Upper lobe of left lung (tissue), 6 donors: Measurements from ENCODE around the gene CDC42. TPM values are rescaled to one million over a fixed set of nuclear protein-coding genes. Genes with fewer than 3 reads are reported as not detected.

Source experiments
- ATAC-seq, 2 donors: fragments of 200-7000 bp; cut with Tn5 transposase; one replicate each; pipeline ENCODE4 v1.9.1; 2022; ENCODE audit warnings: mild to moderate bottlenecking in 2 of 2, moderate library complexity in 2 of 2; ENCODE audit not compliant: low FRiP score in 2 of 2
- DNase-seq, 2 donors: peaks; one replicate each; pipeline ENCODE4 v3.0.0-alpha.2; 2019 to 2020
- H3K27ac ChIP-seq, 4 donors: fragments of 200-600 bp; sonication (generic); one replicate each; pipeline ENCODE4 v1.5.1; 2016 to 2019
- H3K27me3 ChIP-seq, 4 donors: fragments of 200-600 bp; sonication (generic); one replicate each; pipeline ENCODE4 v1.5.1; 2017 to 2019
- H3K36me3 ChIP-seq, 4 donors: fragments of 200-600 bp; sonication (generic); one replicate each; pipeline ENCODE4 v1.5.1; 2016 to 2019
- H3K4me1 ChIP-seq, 4 donors: fragments of 200-600 bp; sonication (generic); one replicate each; pipeline ENCODE4 v1.5.1; 2018 to 2019
- H3K4me3 ChIP-seq, 4 donors: fragments of 200-600 bp; sonication (generic); one replicate each; pipeline ENCODE4 v1.5.1; 2017 to 2019; ENCODE audit warnings: mild to moderate bottlenecking in 2 of 4, moderate library complexity in 1 of 4
- H3K9me3 ChIP-seq, 4 donors: fragments of 200-600 bp; sonication (generic); one replicate each; pipeline ENCODE4 v1.5.1; 2018 to 2019
- EP300 ChIP-seq, 4 donors: sonication (generic); formaldehyde crosslinking; IDR thresholded peaks; one replicate each; pipeline ENCODE4 v1.5.1; 2017; ENCODE audit warnings: antibody characterized with exemption in 4 of 4, control low read depth in 2 of 4
- POLR2A ChIP-seq, 4 donors: fragments of 450-650 bp; IDR thresholded peaks; one replicate each; pipeline ENCODE4 v1.5.1; 2016 to 2017; ENCODE audit warnings: antibody characterized with exemption in 4 of 4, mild to moderate bottlenecking in 2 of 4
- POLR2AphosphoS5 ChIP-seq, 2 donors: sonication (generic); formaldehyde crosslinking; IDR thresholded peaks; one replicate each; pipeline ENCODE4 v1.5.1; 2017; ENCODE audit warnings: antibody characterized with exemption in 2 of 2
- WGBS, 2 donors: methylation state at CpG; one replicate each; pipeline ENCODE4 v1.1.5; 2017 to 2018; 5-methylcytosine and 5-hydroxymethylcytosine counted together
- total RNA-seq, 6 donors: library from RNA; depleted of rRNA in 4 of 6; stranded (reverse); fragments of >200 nt in 4 of 6; gene quantifications; one replicate each; pipeline versions ENCODE4 v1.1.0 to v1.2.1, GENCODE V29; 2016 to 2021
- TF ChIP-seq, protein P1 (sequence below), 6 experiments: fragments of 450-650 bp in 4 of 6; fragments of 200-600 bp in 2 of 6; sonication (generic) in 2 of 6; IDR thresholded peaks; one replicate each; pipeline ENCODE4 v1.5.1; 2016 to 2019; ENCODE audit warnings: antibody characterized with exemption in 6 of 6
- donor health status: DM: no; HTN: no; CAD: no; lungs with moderate emphysema.
- donor health status: DM: no; HTN: yes; CAD: no; lungs with severe emphysema.

Gene CDC42
- total RNA-seq, 6 donors from 2014 or later, result 24.1 to 248 (median 213) TPM

- H3K4me3 ChIP-seq, result no peak overlapping the region
- H3K36me3 ChIP-seq, result peaks cover 0 to 20% (median 13%) of the 10 kb centered on the region in 4 donors
- 90 to 96% methylated on average over 8 of the region's 8 CpGs for WGBS, 2 donors
- no peaks in the 10 kb centered on the region for H3K4me1 ChIP-seq
- ATAC-seq, result no peak
- no peak for DNase-seq
- no peak overlapping the region for H3K27ac ChIP-seq
- H3K27me3 ChIP-seq, result no peaks in the 10 kb centered on the region
- TF ChIP-seq, protein P1, sequence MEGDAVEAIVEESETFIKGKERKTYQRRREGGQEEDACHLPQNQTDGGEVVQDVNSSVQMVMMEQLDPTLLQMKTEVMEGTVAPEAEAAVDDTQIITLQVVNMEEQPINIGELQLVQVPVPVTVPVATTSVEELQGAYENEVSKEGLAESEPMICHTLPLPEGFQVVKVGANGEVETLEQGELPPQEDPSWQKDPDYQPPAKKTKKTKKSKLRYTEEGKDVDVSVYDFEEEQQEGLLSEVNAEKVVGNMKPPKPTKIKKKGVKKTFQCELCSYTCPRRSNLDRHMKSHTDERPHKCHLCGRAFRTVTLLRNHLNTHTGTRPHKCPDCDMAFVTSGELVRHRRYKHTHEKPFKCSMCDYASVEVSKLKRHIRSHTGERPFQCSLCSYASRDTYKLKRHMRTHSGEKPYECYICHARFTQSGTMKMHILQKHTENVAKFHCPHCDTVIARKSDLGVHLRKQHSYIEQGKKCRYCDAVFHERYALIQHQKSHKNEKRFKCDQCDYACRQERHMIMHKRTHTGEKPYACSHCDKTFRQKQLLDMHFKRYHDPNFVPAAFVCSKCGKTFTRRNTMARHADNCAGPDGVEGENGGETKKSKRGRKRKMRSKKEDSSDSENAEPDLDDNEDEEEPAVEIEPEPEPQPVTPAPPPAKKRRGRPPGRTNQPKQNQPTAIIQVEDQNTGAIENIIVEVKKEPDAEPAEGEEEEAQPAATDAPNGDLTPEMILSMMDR (IDR thresholded peaks at IDR 0.05), result no peak
- TF ChIP-seq EP300 (IDR thresholded peaks at IDR 0.05) (no peak), POLR2A (IDR thresholded peaks at IDR 0.05) (no peak), POLR2AphosphoS5 (IDR thresholded peaks at IDR 0.05) (no peak)
- no peaks in the 10 kb centered on the region for H3K9me3 ChIP-seq
Measured at GRCh38 chr1:22124592-22125229, 72.2 kb downstream of the CDC42 start.

- Histone ChIP-seq H3K27me3 (no peaks in the 10 kb centered on the region), H3K36me3 (peaks cover 0 to 5% (median 0%) of the 10 kb centered on the region in 4 donors), H3K9me3 (no peaks in the 10 kb centered on the region), H3K27ac (no peak overlapping the region), H3K4me3 (no peak overlapping the region), H3K4me1 (no peaks in the 10 kb centered on the region)
- DNase-seq (no peak), ATAC-seq (no peak)
- TF ChIP-seq POLR2A (IDR thresholded peaks at IDR 0.05) (no peak), EP300 (IDR thresholded peaks at IDR 0.05) (no peak), POLR2AphosphoS5 (IDR thresholded peaks at IDR 0.05) (no peak)
- TF ChIP-seq, protein P1 (IDR thresholded peaks at IDR 0.05), result no peak
- WGBS, 2 donors, result 85 to 88% methylated on average over 12 of the region's 12 CpGs
Measured at GRCh38 chr1:22126531-22126930, 74.0 kb downstream of the CDC42 start.

GRCh38 chr1:22127248-22127647 lies 74.7 kb downstream of the CDC42 start:
- Histone ChIP-seq H3K4me3 (no peak overlapping the region), H3K9me3 (no peaks in the 10 kb centered on the region), H3K27me3 (no peaks in the 10 kb centered on the region), H3K4me1 (peaks cover 0 to 6% (median 5%) of the 10 kb centered on the region in 4 donors), H3K27ac (no peak overlapping the region), H3K36me3 (no peaks in the 10 kb centered on the region)
- DNase-seq (no peak), ATAC-seq (no peak)
- WGBS, 2 donors, result 89 to 97% methylated on average over 6 of the region's 6 CpGs
- TF ChIP-seq POLR2A (IDR thresholded peaks at IDR 0.05) (no peak), EP300 (IDR thresholded peaks at IDR 0.05) (no peak), POLR2AphosphoS5 (IDR thresholded peaks at IDR 0.05) (no peak)
- TF ChIP-seq, protein P1 (IDR thresholded peaks at IDR 0.05), result no peak

DNA sequence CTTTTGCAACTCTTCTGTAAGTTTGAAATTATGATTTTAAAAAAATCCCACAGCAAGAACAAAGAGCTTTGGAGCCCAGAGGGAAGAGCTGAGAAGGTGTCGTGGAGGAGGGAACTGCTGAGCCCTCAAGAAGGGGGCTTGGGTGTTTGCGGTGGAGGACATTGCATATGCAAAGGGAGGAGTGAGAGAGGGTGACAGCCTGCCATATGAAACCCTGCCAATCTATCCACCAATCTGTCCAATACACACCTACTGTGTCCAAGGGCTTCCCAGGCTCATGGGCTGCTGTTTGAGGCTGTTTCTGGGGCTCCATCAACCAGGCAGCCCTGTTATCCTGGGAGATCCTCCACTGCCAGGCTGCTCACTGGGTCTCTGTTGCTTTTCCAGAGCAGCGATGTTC lies 75.2 kb downstream of the CDC42 start:
- ATAC-seq (no peak), DNase-seq (no peak)
- WGBS, 2 donors, result 81 to 98% methylated on average over 3 of the region's 3 CpGs
- Histone ChIP-seq H3K27ac (no peak overlapping the region), H3K4me3 (no peak overlapping the region), H3K4me1 (peaks cover 0 to 10% (median 5%) of the 10 kb centered on the region in 4 donors), H3K9me3 (no peaks in the 10 kb centered on the region), H3K36me3 (no peaks in the 10 kb centered on the region), H3K27me3 (no peaks in the 10 kb centered on the region)
- TF ChIP-seq POLR2A (IDR thresholded peaks at IDR 0.05) (no peak), POLR2AphosphoS5 (IDR thresholded peaks at IDR 0.05) (no peak), EP300 (IDR thresholded peaks at IDR 0.05) (no peak)
- TF ChIP-seq, protein P1 (IDR thresholded peaks at IDR 0.05), result no peak

- WGBS, 2 donors, result 68 to 69% methylated on average over 12 of the region's 12 CpGs
- Histone ChIP-seq H3K4me3 (no peak overlapping the region), H3K27ac (no peak overlapping the region), H3K36me3 (no peaks in the 10 kb centered on the region), H3K9me3 (no peaks in the 10 kb centered on the region), H3K4me1 (peaks cover 0 to 10% (median 5%) of the 10 kb centered on the region in 4 donors), H3K27me3 (no peaks in the 10 kb centered on the region)
- DNase-seq, result no peak
- ATAC-seq, result no peak
- TF ChIP-seq POLR2AphosphoS5 (IDR thresholded peaks at IDR 0.05) (no peak), EP300 (IDR thresholded peaks at IDR 0.05) (no peak), POLR2A (IDR thresholded peaks at IDR 0.05) (no peak)
- TF ChIP-seq, protein P1 (IDR thresholded peaks at IDR 0.05), result no peak
Measured at GRCh38 chr1:22128392-22128791, 75.9 kb downstream of the CDC42 start.
